ENCODE measurements around the gene SYCP2L.

GRCh38 chr6:10933126-10933525 lies 46.3 kb downstream of the SYCP2L start:
- TF ChIP-seq EZH2 (IDR thresholded peaks at IDR 0.05), result no peak
- no peak for TF ChIP-seq POLR2AphosphoS5 (IDR thresholded peaks at IDR 0.05; ENCODE audit: borderline replicate concordance, low read depth, low read length)
- TF ChIP-seq FOXP2 (optimal IDR thresholded peaks at IDR 0.05; ENCODE audit: control extremely low read depth, extremely low read length, insufficient read depth), result no peak

All from SK-N-MC (cell line).